GM12801 (cell line): ENCODE measurements around the gene MC1R.

Source experiments
- CTCF ChIP-seq: IDR thresholded peaks from one replicate; pipeline ENCODE4 v1.5.1; 2011; ENCODE audit warnings: control low read depth; ENCODE audit not compliant: insufficient read length; ENCODE audit errors: extremely low read depth

MC1R gene

GRCh38 chr16:89921702-89922476, 3.2 kb downstream of the MC1R start:
- no peak for TF ChIP-seq CTCF

- no peak for TF ChIP-seq CTCF
Observed at GRCh38 chr16:89922477-89922883, 3.8 kb downstream of the MC1R start.

GRCh38 chr16:89922884-89923639, 4.4 kb downstream of the MC1R start, which contains the start of gene TUBB3:
TUBB3 (plus strand) TSS chr16:89923342; CDS start chr16:89923402, 60 bp downstream.
- TF ChIP-seq CTCF: no peak

GRCh38 chr16:89923640-89924296, 5.1 kb downstream of the MC1R start:
- TF ChIP-seq CTCF: no peak

GRCh38 chr16:89924297-89924924, 5.7 kb downstream of the MC1R start:
- no peak for TF ChIP-seq CTCF

- no peak for TF ChIP-seq CTCF
Observed at GRCh38 chr16:89924925-89925307, 6.3 kb downstream of the MC1R start.

GRCh38 chr16:89925596-89926079, 7.0 kb downstream of the MC1R start:
- no peak for TF ChIP-seq CTCF
